HT-29 (cell line): ENCODE data around the gene ADCY9. TPM values are rescaled to one million over a fixed set of nuclear protein-coding genes. Genes with fewer than 3 reads are reported as not detected.

Experiments
- DNase-seq: peaks from one replicate; pipeline ENCODE4 v3.0.0-alpha.2; 2015; ENCODE audit warnings: low spot score
- total RNA-seq: library from RNA; depleted of rRNA; stranded (reverse); fragments of >200 nt; shearing (Covaris generic); gene quantifications from 2 replicates; pipeline ENCODE4 v1.2.3, GENCODE V29; 2014

The ADCY9 gene
- total RNA-seq, 1 experiment from 2014 or later = 1.8 TPM

- DNase-seq = no peak
Observed at GRCh38 chr16:4123616-4124300, 7.5 kb upstream of the ADCY9 start.

- DNase-seq = no peak
Observed at GRCh38 chr16:4120176-4120575, 3.9 kb upstream of the ADCY9 start.

- DNase-seq = no peak
Observed at GRCh38 chr16:4117250-4117578, 972 bp upstream of the ADCY9 start.

- DNase-seq = no peak
Observed at GRCh38 chr16:4115949-4116318, 308 bp downstream of the ADCY9 start.

- no peak for DNase-seq
Observed at GRCh38 chr16:4115209-4115948, 863 bp downstream of the ADCY9 start.

GRCh38 chr16:4114257-4115208 is 1.7 kb downstream of the ADCY9 start:
- no peak for DNase-seq

GRCh38 chr16:4113358-4114256 is 2.6 kb downstream of the ADCY9 start:
- DNase-seq = no peak

GRCh38 chr16:4111748-4112696 is 4.2 kb downstream of the ADCY9 start:
- no peak for DNase-seq

- no peak for DNase-seq
Observed at GRCh38 chr16:4110680-4111079, 5.6 kb downstream of the ADCY9 start.

- DNase-seq = no peak
Observed at GRCh38 chr16:4110065-4110464, 6.2 kb downstream of the ADCY9 start.

GRCh38 chr16:4109250-4109736 is 6.9 kb downstream of the ADCY9 start:
- no peak for DNase-seq

- no peak for DNase-seq
Observed at GRCh38 chr16:4106516-4106915, 9.7 kb downstream of the ADCY9 start.

GRCh38 chr16:4105848-4106247 is 10.4 kb downstream of the ADCY9 start:
- no peak for DNase-seq

GRCh38 chr16:4103745-4104144 is 12.5 kb downstream of the ADCY9 start:
- DNase-seq = no peak

- DNase-seq = no peak
Observed at GRCh38 chr16:4101421-4102219, 14.6 kb downstream of the ADCY9 start.

- DNase-seq = no peak
Observed at GRCh38 chr16:4098501-4098900, 17.7 kb downstream of the ADCY9 start.

GRCh38 chr16:4097826-4098240 is 18.4 kb downstream of the ADCY9 start:
- no peak for DNase-seq

- DNase-seq = no peak
Observed at GRCh38 chr16:4096509-4096908, 19.7 kb downstream of the ADCY9 start.

GRCh38 chr16:4094127-4094773 is 22.0 kb downstream of the ADCY9 start:
- DNase-seq = no peak
